HG03442 (cell line): ENCODE data around the gene TPX2.

Experiments used
- ATAC-seq: cut with Tn5 transposase; IDR thresholded peaks from one replicate; pipeline ENCODE4 v1.9.1; 2021; ENCODE audit warnings: mild to moderate bottlenecking, moderate library complexity; ENCODE audit not compliant: unreplicated experiment

The TPX2 gene, protein sequence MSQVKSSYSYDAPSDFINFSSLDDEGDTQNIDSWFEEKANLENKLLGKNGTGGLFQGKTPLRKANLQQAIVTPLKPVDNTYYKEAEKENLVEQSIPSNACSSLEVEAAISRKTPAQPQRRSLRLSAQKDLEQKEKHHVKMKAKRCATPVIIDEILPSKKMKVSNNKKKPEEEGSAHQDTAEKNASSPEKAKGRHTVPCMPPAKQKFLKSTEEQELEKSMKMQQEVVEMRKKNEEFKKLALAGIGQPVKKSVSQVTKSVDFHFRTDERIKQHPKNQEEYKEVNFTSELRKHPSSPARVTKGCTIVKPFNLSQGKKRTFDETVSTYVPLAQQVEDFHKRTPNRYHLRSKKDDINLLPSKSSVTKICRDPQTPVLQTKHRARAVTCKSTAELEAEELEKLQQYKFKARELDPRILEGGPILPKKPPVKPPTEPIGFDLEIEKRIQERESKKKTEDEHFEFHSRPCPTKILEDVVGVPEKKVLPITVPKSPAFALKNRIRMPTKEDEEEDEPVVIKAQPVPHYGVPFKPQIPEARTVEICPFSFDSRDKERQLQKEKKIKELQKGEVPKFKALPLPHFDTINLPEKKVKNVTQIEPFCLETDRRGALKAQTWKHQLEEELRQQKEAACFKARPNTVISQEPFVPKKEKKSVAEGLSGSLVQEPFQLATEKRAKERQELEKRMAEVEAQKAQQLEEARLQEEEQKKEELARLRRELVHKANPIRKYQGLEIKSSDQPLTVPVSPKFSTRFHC

DNA sequence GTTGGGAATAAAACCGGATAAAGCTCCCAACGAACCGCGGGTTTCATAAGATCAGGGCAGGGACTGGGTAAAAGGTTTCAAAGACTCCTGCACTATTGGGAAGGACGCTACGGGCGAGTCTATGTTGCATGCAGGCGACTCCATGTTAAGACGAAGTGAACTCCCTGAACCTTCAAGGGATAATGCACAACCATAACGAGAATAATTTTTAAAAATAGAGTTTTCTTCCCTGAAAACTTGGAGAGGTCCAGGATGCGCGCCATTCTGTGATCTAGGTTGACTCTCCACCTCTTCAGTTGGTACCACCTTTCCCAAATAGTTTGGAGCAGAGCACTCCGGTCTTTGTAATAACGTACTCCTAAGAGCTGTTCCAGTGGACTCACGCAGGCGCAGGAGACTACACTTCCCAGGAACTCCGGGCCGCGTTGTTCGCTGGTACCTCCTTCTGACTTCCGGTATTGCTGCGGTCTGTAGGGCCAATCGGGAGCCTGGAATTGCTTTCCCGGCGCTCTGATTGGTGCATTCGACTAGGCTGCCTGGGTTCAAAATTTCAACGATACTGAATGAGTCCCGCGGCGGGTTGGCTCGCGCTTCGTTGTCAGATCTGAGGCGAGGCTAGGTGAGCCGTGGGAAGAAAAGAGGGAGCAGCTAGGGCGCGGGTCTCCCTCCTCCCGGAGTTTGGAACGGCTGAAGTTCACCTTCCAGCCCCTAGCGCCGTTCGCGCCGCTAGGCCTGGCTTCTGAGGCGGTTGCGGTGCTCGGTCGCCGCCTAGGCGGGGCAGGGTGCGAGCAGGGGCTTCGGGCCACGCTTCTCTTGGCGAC, at the start of gene TPX2:
Gene TPX2 (plus strand): TSS at position 562 of the 821 bp plus-strand sequence. CDS start 18,187 bp downstream, outside the sequence.
- ATAC-seq: peak; percentile 96

DNA sequence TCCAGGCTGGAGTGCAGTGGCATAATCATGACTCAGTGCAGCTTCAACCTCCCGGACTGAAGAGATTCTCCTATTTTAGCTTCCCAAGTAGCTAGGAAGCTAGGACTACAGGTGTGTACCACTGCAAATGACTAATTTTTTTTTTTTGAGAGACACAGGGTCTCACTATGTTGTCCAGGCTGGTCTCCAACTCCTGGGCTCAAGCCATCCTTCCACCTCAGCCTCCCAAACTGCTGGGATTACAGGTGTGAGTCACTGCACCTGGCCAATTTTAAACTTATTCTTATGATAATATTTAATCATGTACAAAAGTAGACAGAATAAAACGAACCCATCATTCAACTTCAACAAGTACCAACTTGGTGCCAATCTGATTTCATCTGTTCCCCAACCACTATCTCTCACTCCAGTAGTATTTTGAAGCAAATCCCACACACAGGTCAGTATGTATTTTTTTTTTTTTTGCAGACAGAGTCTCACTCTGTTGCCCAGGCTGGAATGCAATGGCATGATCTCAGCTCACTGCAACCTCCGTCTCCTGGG, 48.9 kb upstream of the TPX2 start:
- no peak for ATAC-seq

GRCh38 chr20:31691646-31692275, 47.3 kb upstream of the TPX2 start:
- ATAC-seq: no peak

DNA sequence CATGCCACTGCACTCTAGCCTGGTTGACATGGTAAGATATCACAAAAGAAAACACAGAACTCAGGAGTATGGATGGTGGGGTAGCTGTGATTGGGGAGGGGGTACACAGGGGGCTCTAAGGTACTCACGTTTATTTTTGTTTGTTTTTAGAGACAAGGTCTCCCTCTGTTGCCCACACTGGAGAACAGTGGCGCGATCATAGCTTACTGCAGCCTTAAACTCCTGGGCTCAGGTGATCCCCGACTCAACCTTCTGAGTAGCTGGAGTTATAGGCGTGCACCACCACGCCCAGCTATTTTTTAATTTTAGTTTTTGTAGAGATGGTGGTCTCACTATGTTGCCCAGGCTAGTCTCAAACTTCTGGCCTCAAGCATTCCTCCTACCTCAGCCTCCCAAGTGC, 45.7 kb upstream of the TPX2 start:
- ATAC-seq: no peak

DNA sequence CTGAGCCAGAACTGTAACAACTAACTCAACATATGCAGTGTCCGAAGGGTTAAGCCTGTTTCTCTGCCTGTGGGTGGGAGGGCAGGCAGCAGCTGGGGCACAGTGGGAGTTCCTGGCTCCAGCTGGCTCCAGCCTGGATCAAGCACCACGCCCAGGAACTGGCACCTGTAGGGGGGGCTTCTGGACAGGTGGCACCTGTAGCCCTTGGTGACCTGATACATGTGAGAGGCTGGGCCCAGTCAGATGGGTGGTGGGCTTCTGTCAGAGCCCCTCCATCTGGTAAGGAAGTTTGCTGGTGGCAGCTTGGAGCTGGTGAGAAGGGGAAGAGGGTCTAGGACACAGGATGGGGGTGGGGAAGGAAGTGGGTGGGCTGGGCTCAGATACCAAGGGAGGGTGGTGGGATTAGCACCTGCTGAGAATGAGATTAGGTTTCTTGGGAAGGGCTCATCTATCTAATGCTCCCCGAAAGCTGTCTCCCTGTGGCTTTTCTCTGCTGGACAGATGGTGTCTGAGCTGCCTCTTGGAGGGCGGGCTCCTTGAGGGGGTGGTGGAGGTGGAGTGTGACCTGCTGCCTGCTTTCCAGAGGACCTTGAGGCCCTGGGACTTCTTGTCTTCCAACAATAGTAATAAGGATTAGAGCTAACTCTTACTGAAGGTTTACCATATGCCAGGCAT, 45.0 kb upstream of the TPX2 start:
- no peak for ATAC-seq

DNA sequence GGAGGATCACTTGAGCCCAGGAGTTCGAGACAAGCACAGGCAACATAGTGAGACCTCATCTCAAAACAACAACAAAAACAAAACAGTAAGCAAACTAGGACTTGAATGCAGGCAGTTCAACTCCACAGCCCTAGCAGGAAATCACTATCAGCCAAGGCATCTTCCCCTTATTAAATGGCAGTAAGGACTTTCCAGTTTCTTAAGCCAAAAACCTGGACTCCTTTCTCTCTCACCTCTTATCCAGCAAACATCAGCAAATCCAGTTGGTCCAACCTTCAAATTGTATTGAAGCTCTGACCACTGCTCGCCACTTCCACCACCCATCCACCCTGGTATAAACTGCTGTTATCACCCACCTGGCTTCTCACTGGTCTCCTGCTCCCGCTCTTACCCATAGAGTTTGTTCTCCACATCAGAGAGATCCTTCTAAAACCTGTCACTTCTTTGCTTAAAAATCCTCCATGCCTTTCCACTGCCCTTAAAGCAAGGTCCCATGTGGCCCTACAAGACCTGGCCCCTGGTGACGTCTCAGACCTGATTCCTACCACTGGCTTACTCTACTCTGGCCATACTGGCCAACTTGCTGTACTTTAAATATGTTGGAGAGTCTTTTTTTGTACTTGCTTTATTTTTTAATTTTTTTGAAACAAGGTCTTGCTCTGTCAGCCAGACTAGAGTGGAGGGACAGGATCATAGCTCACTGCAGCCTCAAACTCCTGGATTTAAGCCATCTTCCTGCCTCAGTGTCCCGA, 44.1 kb upstream of the TPX2 start:
- no peak for ATAC-seq

DNA sequence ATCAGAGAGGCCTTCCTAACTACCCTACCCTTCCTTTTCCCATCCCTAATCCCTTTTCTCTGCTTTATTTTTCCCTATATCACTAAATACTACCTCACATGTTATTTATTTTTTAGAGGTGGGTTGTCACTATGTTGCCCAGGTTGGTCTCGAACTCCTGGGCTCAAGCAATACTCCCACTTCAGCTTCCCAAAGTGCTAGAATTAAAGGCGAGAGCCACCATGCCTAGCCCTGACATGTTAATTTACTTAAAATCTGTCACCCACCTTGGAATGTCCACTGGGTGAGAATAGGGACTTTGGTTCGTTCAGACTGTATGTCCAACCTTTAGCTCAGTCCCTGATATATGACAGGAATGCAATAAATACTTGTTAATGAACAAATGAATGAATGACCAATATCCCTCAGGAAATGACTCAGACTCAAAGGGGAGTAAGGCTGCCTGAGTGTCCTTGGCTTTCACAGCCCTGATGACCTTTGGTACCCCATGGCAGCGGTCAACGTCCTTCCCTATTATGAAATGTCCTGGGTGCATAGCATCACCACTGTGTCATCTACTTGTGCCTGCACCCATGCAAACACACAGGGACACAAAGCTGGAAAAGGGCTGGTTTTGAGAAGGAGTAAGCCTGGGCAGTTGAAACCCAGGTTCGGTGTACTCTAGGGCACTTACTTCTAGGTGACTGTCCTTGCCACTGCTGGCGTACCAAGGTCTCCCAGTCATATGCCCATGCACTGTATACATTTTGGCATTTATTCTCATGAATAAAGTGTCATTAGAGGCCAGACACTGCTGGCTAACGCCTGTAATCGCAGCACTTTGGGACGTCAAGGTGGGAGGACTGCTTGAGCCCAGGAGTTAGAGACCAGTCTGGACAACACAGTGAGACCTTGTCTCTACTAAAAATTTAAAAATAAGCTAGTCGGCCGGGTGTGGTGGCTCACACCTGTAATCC, 43.0 kb upstream of the TPX2 start:
- no peak for ATAC-seq

- ATAC-seq: no peak
These were observed 40.8 kb upstream of the TPX2 start for GRCh38 chr20:31698243-31698802.

- ATAC-seq: peak; percentile 97
These were observed 40.0 kb upstream of the TPX2 start for GRCh38 chr20:31698803-31699718.

- ATAC-seq: no peak
These were observed 39.0 kb upstream of the TPX2 start for GRCh38 chr20:31699801-31700728.

GRCh38 chr20:31700747-31701146, 38.3 kb upstream of the TPX2 start:
- ATAC-seq: no peak

DNA sequence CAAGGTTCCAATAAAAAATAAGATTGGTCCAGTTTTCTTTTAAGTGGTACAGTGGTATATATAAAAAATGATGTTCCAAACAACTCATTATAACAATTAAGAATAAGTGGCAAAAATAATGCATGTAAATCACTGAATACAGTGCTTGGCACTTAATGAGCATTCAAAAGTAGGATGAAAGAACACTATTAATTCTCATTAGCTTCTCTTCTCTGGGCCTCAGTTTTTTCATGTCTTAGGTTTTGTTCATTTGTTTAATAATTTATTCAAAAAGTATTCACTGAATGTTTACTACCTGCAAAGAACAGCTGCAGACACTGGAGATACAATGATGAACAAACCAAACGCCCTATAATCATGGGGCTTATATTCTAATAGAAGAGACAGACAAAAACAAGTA, 37.5 kb upstream of the TPX2 start:
- no peak for ATAC-seq

- ATAC-seq: no peak
These were observed 34.6 kb upstream of the TPX2 start for GRCh38 chr20:31704225-31705119.

- no peak for ATAC-seq
These were observed 33.9 kb upstream of the TPX2 start for GRCh38 chr20:31705191-31705590.
